SJSA1 (cell line): ENCODE measurements around the gene VARS2. TPM values are rescaled to one million over a fixed set of nuclear protein-coding genes. Genes with fewer than 3 reads are reported as not detected.

Experiments used
- DNase-seq, 2 experiments: peaks; one replicate each; pipeline ENCODE4 v3.0.0-alpha.2; 2015 to 2020; ENCODE audit warnings: low spot score in 2 of 2, low read depth in 1 of 2
- H3K27ac ChIP-seq: fragments of 250-450 bp; sonication (Bioruptor Pico); 2 replicates; pipeline ENCODE4 v1.5.1; 2020; ENCODE audit warnings: mild to moderate bottlenecking, moderate library complexity
- H3K27me3 ChIP-seq: fragments of 250-450 bp; sonication (Bioruptor Pico); replicated peaks from 2 replicates; pipeline ENCODE4 v1.5.1; 2020; ENCODE audit warnings: mild to moderate bottlenecking, moderate library complexity
- H3K36me3 ChIP-seq: fragments of 250-450 bp; sonication (Bioruptor Pico); 2 replicates; pipeline ENCODE4 v1.5.1; 2020; ENCODE audit warnings: mild to moderate bottlenecking
- H3K4me1 ChIP-seq: fragments of 250-450 bp; sonication (Bioruptor Pico); replicated peaks from 2 replicates; pipeline ENCODE4 v1.6.1; 2021; ENCODE audit warnings: mild to moderate bottlenecking
- H3K4me3 ChIP-seq: fragments of 250-450 bp; sonication (Bioruptor Pico); 2 replicates; pipeline ENCODE4 v1.5.1; 2020; ENCODE audit warnings: mild to moderate bottlenecking
- H3K9me3 ChIP-seq: fragments of 250-450 bp; sonication (Bioruptor Pico); replicated peaks from 2 replicates; pipeline ENCODE4 v1.5.1; 2020; ENCODE audit warnings: mild to moderate bottlenecking
- total RNA-seq: library from RNA; depleted of rRNA; stranded (reverse); fragments of >200 nt; shearing (Covaris generic); gene quantifications from 2 replicates; pipeline ENCODE4 v1.2.3, GENCODE V29; 2014

VARS2 gene
- total RNA-seq, 1 experiment from 2014 or later, result 21.2 TPM

DNA sequence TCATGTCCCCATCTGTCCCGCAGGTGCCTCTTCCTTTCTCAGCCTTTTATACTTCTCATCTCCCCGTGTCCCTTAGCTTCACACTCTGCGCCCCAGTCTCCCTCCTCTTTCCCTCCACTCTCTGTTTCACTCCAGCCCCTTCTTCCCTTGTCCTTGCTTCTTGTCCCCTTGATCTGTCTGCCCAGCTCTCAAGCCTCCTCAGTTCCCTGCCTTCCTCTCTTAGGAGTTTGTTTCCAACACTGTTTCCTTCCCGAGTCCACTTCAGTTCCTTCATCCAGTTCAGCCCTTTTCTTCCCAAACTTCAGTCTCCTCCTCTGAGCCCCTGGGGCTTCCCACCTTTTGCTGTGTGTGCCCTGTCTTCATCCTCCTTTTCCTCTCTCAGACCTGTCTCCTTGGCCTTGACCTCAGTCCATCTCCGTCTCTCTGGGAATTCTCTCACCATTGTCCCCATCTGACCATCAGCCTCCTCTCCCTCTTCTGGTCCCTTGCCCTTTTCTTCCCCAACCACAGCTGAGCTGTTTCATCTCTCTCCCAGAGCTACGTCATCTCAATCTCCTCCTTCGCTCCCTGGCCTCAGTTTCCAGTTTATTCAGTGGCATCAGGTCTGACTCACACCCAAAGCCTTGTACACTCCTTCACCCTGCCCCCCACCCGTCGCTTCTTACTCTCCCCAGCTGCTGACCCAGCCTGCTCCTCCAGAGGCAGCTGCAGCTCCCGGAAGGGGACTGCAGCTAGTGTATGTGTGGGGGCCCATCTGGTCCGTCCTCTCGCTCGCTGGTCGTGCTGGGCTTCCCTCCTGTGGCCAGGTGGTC, 32.4 kb upstream of the VARS2 start:
- H3K36me3 ChIP-seq, result no peaks in the 10 kb centered on the region
- no peaks in the 10 kb centered on the region for H3K9me3 ChIP-seq
- H3K27me3 ChIP-seq, result no peaks in the 10 kb centered on the region
- H3K4me3 ChIP-seq, result no peak overlapping the region
- no peak overlapping the region for H3K27ac ChIP-seq
- no peak for DNase-seq
- H3K4me1 ChIP-seq, result peaks cover 34% of the 10 kb centered on the region

DNA sequence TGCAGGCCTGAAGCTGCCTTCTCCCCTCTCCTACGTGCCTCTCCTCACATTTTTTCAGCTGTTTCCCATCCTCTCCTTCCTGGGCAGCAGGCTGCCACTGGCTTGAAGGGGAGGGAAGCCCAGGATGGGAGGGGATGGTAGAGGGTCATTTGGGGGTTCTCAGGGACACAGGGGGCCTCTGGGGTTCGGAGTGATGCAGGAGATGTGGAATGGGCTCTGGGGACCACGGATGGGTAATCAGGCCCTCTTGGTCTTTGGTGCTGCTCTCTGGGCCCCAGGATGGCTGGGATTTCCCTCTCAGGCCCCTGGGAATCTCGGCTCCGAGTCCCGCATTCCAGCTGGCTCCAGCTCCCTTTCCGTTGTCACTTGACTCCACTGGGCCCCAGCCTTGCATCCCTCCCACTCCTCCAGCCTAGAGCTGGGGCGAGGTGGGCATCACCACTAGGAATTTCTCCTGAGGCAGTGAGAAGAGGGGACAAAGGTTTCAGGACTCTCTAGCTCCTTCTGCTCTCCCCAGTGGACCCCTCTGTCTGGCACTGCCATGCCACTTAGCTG, 31.8 kb upstream of the VARS2 start:
- Histone ChIP-seq H3K4me1 (peaks cover 31% of the 10 kb centered on the region), H3K9me3 (no peaks in the 10 kb centered on the region), H3K36me3 (no peaks in the 10 kb centered on the region), H3K27ac (no peak overlapping the region), H3K27me3 (no peaks in the 10 kb centered on the region), H3K4me3 (no peak overlapping the region)
- DNase-seq, result no peak

DNA sequence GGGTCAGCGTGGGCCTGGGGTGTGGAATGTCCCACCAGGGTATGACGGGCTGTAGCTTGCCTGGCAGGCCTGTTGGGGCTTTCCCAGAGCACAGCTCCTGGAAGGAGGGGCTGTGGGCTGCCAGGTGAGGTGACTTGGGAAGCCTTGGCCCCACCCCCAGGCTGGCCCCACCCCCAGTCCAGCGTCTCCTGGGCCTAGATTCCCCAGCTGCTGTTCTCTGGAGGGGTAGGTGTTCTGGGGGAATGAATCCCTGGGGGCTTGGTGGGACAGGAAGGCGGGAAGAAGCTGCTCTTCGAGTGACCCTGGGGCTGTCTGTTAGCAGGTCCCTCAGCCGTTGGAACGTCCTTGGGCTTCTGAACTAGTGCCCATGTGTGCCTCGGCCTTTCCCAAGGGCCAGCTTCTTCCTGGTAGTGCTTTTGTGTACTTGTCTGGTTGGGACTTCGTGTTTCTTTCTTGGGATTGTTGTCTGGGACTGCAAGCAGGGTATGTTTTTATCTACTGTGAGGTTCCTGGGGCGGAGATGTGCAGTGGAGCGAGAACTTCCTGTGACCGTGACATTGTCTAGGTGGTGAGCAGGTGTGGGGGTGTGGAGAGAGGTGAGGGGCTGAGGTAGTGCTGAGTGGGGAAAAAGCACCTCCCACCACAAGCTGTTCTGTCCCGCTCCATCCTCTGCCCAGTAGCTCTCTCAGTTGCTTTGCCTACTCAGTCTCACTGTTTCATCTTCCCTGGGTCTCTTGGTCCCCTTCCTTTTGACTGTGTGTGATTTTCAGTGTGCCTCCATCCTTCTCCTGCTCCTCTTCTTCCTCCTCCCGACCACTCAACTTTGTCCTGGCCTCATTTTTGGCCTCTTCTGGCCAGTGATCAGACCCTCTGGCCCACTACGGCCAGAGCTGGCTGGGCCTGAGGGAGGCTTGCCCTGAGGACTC, 31.0 kb upstream of the VARS2 start:
- no peak overlapping the region for H3K27ac ChIP-seq

DNA sequence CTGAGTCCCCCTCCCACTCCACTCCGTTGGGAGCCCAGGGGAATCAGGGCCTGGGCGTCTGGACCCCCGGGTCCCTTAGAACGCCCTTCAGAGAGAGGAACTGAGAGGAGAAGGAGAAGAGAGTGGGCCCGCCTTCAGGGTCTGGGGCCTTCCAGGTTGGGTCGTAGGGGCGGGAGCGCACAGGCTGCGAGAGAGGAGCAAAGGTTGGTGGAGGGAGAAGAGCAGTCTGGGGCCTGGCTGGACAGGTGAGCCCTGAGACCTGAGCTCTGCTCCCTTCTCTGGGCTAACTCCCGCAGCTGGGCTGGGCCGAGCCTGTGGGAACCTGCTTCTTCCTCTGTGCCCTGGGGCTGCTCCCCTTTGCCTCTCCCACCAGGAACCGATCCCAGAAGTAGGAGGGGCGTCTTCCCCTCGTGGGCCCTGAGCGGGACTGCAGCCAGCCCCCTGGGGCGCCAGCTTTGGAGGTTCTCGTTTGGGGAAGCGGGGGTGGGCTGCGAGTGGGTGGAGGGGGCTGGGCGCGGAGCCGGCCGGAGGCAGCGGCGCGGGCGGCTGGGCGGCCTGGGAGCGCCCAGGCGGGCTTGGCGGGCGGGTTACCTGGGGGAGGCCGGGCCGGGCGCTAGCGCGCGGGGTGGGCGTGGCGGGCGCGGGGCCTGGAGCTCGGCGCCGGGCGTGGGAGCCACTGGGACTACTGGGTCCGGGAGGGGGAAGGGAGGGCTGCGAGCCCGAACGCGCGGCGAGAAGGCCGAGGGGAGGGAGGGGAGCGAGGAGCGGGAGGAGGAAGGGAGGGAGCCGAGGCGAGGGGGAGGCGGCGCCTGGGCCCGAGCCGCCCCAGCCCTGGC, 30.1 kb upstream of the VARS2 start, which contains the start of gene DDR1:
DDR1 (plus strand) TSS at position 835 of the 836 bp plus-strand sequence. CDS start 4,211 bp downstream, outside the sequence.
- Histone ChIP-seq H3K4me3 (peak within 1 kb of the TSS; percentile 53), H3K4me1 (peaks cover 41% of the 10 kb centered on the region), H3K27ac (no peak within 1 kb of the TSS), H3K36me3 (peaks cover 3% of the 10 kb centered on the region; the same call in 1 of the 2 replicates), H3K27me3 (no peaks in the 10 kb centered on the region), H3K9me3 (no peaks in the 10 kb centered on the region)
- peak; percentile 25 to 64 for DNase-seq

More for the DNA sequence above, 31.0 kb upstream of the VARS2 start:
- no peaks in the 10 kb centered on the region for H3K9me3 ChIP-seq
- no peak overlapping the region for H3K4me3 ChIP-seq
- H3K4me1 ChIP-seq, result peaks cover 32% of the 10 kb centered on the region
- DNase-seq, result no peak
- no peaks in the 10 kb centered on the region for H3K27me3 ChIP-seq
- no peaks in the 10 kb centered on the region for H3K36me3 ChIP-seq

DNA sequence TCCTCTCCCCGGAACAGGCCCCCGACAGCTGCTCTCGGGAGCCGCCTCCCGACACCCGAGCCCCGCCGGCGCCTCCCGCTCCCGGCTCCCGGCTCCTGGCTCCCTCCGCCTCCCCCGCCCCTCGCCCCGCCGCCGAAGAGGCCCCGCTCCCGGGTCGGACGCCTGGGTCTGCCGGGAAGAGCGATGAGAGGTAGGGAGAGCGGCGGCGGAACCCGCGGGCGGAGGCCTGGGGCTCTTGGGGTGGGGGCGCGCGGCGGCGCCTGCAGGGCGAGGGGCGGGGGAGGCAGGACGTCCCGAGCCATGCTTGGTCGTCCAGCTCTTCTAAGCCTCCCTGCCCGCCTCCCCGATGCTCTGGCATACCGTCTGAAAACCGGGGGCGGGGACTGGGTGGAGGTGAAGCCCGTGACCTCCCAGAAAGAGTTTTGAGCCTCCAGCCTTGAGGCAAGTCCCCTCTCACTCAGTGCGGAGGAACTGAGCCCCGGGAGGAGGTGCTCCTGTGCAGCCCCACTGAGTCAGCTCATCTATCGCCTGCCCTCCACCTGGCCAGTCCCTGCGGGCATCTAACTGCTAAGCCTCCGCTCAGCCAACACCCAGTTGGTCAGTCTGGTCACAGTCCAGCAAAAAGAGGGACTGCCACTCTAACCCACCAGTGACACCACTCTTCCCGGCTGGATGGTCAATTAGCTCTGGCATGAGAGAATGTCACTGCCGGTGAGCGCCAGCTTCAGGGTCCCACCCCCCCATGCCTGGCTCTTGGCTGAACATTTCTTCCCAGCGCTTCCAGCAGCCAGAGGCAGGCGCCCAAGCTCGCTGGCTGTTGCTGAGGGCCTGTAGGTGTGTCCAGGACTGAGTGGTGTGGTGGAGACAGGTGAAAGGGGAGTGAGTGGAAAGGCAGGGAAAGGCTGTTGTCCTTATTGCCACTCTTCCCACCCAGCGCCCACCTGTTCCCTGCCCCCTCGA, 29.2 kb upstream of the VARS2 start:
- DNase-seq, result peak in 1 of 2 experiments; percentile 41
- Histone ChIP-seq H3K27ac (no peak overlapping the region), H3K4me1 (peaks cover 44% of the 10 kb centered on the region), H3K4me3 (peak overlapping the region; percentile 53), H3K9me3 (no peaks in the 10 kb centered on the region), H3K27me3 (no peaks in the 10 kb centered on the region), H3K36me3 (peaks cover 6% of the 10 kb centered on the region; the same call in 1 of the 2 replicates)

DNA sequence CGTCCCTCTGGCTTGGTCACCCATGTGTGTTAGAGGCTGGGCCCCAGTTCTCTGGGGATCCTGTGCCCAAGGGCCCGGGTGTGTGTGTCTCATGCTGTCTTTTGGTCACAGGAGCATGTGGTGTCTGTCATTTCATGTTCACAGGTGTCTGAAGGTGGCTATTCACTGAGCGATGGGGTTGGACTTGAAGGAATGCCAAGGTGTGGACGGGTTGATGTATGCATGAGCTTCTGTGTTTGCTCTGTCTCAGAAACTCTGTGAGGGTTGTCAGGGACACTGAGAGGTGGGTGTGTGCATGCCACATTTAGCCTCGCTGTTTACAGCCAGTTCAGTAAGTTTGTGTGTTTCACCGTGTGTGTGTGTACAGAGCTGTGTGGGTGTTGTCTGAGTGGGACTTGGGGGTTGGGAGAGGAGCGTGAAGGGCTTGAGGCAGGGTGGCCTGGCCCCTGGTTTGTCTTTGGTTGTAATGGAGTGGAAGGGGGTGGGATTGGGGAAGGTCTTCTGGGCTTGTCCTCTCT, 28.5 kb upstream of the VARS2 start:
- Histone ChIP-seq H3K27me3 (no peaks in the 10 kb centered on the region), H3K4me3 (peak overlapping the region; percentile 53), H3K4me1 (peaks cover 51% of the 10 kb centered on the region), H3K27ac (peak overlapping the region; percentile 60), H3K36me3 (peaks cover 10% of the 10 kb centered on the region; the same call in 1 of the 2 replicates), H3K9me3 (no peaks in the 10 kb centered on the region)
- DNase-seq, result no peak

DNA sequence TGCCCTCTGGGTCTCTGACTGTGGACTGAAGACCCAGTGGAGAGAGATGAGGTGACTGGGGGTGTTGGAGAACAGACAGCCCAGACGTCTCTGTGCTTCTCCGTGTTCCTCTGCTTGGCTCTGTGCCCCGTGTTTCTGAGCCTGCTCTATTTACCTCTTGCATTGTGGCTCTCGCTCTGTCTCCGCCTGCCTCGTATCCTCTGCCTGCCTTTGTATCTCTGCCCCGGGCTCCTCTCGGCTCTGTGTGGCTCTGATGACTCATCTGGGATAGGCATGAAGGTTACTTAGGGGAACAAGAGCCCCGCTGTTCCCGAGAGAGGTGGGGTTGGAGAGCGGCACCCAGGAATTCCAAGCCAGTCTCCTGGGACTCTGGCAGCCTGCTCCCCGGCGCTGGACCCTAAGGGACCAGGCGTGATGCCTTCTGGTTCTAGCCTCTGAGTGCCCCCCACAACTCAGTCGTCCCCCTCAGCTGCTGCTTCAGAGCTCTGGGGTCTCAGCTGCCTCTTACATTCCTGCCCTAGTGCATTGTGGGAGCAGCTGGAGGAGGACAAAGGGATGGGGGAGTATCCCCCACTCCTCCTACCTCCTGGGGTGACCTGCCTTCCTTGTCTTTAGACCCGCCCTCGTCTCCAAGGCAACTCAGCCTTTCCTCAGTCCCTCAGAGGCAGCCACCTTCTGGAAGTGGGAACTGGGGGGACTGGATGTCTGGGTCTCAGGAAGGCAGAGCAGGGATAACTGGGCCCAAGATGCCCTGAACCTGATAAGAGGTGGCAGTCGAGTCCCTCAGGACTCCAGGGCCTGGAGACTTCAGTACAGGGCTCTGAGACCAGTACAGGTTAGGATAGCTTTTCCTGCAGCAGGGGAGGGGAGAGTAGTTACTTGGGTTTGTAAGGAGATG, 27.8 kb upstream of the VARS2 start:
- peak; percentile 82 to 93 for DNase-seq
- Histone ChIP-seq H3K36me3 (peaks cover 13% of the 10 kb centered on the region; the same call in 1 of the 2 replicates), H3K4me1 (peaks cover 51% of the 10 kb centered on the region), H3K4me3 (peak overlapping the region; percentile 53), H3K9me3 (no peaks in the 10 kb centered on the region), H3K27me3 (no peaks in the 10 kb centered on the region), H3K27ac (peak overlapping the region; percentile 60)

DNA sequence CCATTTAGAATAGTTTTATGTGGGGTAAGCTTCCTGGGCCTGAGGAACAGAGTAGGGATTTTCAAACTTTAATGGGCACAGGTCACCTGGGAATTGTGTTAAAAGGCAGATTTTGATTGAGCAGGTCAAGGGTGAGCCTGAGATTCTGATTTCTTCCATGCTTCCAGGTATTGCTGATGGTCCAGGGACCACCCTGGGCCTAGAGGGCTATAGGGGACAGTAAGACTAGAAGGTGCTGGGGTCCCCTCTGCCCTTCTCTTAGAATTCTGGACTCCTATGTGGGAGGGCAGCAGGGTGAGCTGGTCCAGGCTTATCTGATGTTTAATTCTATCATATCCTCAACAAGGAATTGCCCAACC, 27.2 kb upstream of the VARS2 start:
- Histone ChIP-seq H3K9me3 (no peaks in the 10 kb centered on the region), H3K4me1 (peaks cover 51% of the 10 kb centered on the region), H3K27me3 (no peaks in the 10 kb centered on the region), H3K27ac (no peak overlapping the region), H3K36me3 (peaks cover 15% of the 10 kb centered on the region), H3K4me3 (no peak overlapping the region)
- no peak for DNase-seq

DNA sequence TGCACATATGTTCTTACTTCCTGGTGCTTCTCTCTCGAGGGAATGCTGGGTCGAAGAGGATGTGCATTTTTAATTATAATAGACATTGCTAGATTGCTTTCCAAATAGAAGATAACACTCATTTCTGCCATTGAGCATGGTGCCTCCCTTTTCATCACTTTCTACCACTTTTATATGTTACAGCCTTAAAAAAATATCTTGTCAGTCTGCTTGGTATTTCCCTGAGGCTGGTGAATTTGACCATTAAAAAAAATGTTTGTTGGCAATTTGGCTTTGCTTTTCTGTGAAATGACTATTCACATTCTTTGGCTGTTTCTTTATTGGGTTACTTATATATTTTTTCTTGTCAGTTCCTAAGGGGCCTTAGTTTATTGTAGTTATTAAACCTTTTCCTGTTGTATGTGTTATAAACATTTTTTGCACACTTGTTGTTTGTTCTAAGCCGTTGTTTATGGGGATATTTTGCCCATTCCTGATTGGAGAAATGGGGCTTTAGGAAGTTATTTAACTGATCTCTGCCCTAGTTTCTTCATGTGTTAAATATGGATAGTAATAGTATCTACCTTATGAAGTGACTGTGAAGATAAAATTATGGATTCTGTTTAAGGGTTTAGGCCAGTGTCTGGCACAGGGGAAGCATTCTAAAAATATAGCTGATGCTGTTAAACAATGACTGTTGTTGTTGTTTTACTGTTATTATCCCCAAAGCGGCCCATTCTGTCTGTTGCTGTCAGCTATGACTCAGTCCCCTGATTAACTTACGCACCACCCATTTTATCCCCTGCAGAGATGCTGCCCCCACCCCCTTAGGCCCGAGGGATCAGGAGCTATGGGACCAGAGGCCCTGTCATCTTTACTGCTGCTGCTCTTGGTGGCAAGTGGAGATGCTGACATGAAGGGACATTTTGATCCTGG, 25.9 kb upstream of the VARS2 start:
- Histone ChIP-seq H3K27me3 (no peaks in the 10 kb centered on the region), H3K4me3 (no peak overlapping the region), H3K9me3 (no peaks in the 10 kb centered on the region), H3K27ac (peak overlapping the region; percentile 42), H3K4me1 (peaks cover 51% of the 10 kb centered on the region), H3K36me3 (peaks cover 26% of the 10 kb centered on the region)
- DNase-seq, result peak; percentile 57 to 79

DNA sequence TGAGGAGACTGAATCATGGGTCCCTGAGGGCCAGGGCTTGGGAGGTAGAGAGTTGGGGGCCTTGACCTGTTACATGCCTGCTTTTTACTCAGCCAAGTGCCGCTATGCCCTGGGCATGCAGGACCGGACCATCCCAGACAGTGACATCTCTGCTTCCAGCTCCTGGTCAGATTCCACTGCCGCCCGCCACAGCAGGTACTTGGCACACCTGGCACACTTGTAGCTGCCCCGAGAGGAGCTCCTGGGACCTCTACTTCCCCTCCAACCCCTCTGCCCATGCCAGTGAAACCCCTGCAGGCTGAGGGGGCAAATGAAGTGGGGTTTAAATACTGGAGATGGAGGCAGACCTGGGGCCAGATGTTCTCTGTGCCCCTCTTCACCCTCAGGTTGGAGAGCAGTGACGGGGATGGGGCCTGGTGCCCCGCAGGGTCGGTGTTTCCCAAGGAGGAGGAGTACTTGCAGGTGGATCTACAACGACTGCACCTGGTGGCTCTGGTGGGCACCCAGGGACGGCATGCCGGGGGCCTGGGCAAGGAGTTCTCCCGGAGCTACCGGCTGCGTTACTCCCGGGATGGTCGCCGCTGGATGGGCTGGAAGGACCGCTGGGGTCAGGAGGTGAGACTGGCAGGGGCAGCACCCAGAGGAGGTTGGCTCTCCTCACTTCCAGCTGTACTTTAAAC, 25.1 kb upstream of the VARS2 start:
- Histone ChIP-seq H3K4me1 (peaks cover 52% of the 10 kb centered on the region), H3K36me3 (peaks cover 29% of the 10 kb centered on the region), H3K4me3 (no peak overlapping the region), H3K27ac (no peak overlapping the region), H3K27me3 (no peaks in the 10 kb centered on the region), H3K9me3 (no peaks in the 10 kb centered on the region)
- no peak for DNase-seq
